Measurements from ENCODE around the gene RAD51B.

Gene RAD51B

GRCh38 chr14:68477461-68478085, 658.0 kb downstream of the RAD51B start:
- no peak for DNase-seq

GRCh38 chr14:68479247-68479646, 659.7 kb downstream of the RAD51B start:
- DNase-seq = no peak

- no peak for DNase-seq
Measured at GRCh38 chr14:68482018-68482417, 662.4 kb downstream of the RAD51B start.

- DNase-seq = no peak
Measured at GRCh38 chr14:68482772-68483395, 663.3 kb downstream of the RAD51B start.

- no peak for DNase-seq
Measured at GRCh38 chr14:68486033-68486732, 666.6 kb downstream of the RAD51B start.

GRCh38 chr14:68486809-68487208, 667.2 kb downstream of the RAD51B start:
- DNase-seq = no peak

- no peak for DNase-seq
Measured at GRCh38 chr14:68487805-68488590, 668.4 kb downstream of the RAD51B start.

GRCh38 chr14:68491793-68492192, 672.2 kb downstream of the RAD51B start:
- no peak for DNase-seq

GRCh38 chr14:68492381-68493151, 673.0 kb downstream of the RAD51B start:
- no peak for DNase-seq

GRCh38 chr14:68493152-68493911, 673.8 kb downstream of the RAD51B start:
- DNase-seq = no peak

GRCh38 chr14:68495101-68496039, 675.8 kb downstream of the RAD51B start:
- no peak for DNase-seq

- no peak for DNase-seq
Measured at GRCh38 chr14:68497011-68497410, 677.4 kb downstream of the RAD51B start.

GRCh38 chr14:68499451-68499850, 679.9 kb downstream of the RAD51B start:
- no peak for DNase-seq

- no peak for DNase-seq
Measured at GRCh38 chr14:68501171-68501570, 681.6 kb downstream of the RAD51B start.

- no peak for DNase-seq
Measured at GRCh38 chr14:68501614-68502052, 682.1 kb downstream of the RAD51B start.

- no peak for DNase-seq
Measured at GRCh38 chr14:68502230-68502629, 682.7 kb downstream of the RAD51B start.

- no peak for DNase-seq
Measured at GRCh38 chr14:68503186-68503825, 683.7 kb downstream of the RAD51B start.

- no peak for DNase-seq
Measured at GRCh38 chr14:68504861-68505260, 685.3 kb downstream of the RAD51B start.

- no peak for DNase-seq
Measured at GRCh38 chr14:68506021-68506644, 686.6 kb downstream of the RAD51B start.

All from activated effector memory CD4-positive, alpha-beta T cell treated with anti-CD3 and anti-CD28 coated beads, Interleukin-2, amount 50 U/mL, for 16 hours (primary cell).